ENCODE measurements around the gene CAMK4.
"Not testable (repeated sequence)": the region's sequence is repeated elsewhere in the genome, so short reads cannot be mapped to it uniquely, and the experiment has no call there.

The CAMK4 gene

DNA sequence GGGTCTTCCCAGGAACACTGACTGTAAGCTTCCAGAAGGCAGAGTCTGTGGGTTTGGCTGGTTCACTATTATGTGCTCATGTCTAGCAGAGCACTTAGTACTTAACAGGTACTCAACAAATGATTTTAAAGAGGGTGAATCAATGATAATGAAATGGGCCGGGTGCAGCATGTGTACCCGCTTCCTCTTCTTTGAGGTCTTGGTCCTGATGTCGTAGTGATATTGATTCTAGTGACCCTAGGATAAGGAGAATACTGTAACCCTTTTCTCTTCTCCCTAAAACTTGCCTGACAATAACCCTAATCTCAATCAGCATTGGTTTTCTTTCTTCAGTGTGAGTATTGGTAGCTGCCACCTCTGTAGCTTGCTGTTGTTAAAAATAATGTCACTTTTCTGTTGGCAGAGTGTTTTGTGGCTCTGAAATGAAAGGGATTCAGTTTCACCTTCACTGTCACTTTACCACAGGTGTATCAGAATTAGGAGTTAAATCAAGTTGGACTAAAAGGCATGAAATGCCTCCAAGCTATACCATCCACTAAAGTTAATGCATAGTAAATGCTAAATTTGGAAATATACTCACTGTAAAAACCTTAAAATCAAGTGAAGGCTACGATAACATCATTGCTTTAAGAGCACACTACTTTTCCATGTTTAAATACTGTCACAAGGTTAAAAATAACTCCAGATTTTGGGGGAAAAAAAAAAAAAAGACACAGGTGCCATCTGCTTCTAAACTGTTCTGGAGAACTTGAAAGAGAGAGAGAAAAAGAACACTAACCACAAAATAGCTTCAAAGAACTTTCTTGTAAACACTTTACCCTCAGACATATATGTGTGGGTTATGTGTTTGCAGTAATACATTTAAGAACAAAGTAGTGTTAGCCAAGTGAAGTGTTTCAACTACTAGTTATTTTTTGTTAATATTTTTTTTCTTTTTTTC lies 6.0 kb downstream of the CAMK4 start:
- DNase-seq, result no peak

DNA sequence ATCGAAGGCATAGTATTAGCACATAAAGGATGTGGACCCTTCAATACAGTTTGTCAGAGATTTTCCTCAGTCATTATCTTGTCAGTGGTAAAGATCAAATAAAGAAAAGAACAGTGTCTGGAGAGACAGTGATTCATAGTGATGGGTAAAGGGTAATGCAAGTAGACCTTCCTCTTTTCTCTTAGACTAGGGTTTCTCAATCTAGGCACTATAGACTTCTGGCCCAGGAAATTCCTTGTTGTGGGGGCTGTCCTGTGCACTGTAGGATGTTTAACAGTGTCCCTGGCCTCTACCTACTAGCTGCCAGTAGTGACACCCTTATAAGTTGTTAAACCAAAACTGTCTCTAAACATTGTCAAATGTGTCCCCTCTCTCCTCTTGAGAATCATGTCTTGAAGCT lies 6.9 kb downstream of the CAMK4 start:
- no peak for DNase-seq

DNA sequence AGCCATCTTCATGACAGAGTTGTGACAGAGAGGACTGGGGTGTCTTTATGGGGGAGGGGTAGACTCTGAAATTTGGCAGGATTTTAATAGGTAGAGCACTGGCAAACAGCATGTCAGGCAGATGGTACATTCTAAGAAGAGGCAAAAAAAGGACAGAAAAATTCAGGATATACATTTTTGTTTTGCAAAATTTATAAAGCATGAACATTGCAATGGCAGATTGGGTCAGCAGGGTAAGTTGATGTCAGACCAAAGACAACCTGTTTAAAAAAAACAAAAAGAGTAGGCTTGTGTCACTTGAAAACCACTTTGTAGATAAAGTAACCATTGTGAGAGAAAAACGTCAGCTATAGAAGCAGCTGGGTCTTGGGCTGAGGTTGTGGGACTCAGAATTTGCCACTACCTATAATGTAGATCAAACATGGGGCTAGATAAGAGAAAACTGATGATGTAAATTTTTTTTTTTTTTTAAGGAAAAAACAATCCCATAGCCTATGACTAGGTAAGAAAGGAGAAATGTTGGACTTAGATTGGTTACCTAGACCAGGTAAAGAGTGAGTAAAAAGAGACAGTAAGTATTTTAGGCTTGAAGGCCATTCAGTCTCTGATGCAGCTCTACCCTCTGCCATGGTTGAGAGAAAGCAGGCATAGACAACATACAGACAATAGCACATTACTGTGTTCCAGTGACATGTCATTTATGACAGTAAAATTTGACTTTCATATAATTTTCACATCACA lies 8.3 kb downstream of the CAMK4 start:
- no peak for DNase-seq

DNA sequence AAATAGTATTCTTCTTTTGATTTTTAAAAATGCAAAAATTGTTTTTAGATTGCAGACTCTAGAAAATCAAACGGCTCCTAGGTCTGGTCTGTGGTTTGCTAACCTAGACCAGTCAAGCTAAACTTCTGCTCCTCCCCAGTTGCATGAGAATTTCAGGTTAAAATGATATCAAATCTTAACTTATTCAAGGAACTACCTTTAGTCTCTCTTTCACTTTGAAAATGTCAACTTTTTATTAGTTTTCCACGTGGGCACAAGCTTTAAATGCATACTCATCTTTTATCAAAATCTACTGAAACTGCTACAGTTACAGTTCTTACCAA lies 8.8 kb downstream of the CAMK4 start:
- DNase-seq, result no peak

DNA sequence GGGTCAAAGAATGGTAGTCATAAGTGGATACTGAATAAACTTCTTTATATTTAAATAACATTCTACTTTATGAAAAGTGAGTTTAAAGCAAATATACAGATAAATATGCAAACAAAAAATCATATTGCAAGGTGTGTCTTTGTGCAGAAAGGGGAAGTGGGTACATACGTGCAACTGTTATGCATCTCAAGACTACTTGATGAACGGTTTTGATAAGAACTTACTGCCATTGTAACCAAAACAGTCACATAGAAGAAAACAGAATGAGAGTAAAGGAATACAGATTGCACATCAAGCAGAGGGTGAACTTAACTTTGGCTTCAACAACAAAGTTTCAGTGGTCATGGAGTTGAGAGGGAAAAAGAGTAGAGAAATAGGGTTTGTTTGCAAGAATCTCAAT lies 9.9 kb downstream of the CAMK4 start:
- DNase-seq, result no peak

DNA sequence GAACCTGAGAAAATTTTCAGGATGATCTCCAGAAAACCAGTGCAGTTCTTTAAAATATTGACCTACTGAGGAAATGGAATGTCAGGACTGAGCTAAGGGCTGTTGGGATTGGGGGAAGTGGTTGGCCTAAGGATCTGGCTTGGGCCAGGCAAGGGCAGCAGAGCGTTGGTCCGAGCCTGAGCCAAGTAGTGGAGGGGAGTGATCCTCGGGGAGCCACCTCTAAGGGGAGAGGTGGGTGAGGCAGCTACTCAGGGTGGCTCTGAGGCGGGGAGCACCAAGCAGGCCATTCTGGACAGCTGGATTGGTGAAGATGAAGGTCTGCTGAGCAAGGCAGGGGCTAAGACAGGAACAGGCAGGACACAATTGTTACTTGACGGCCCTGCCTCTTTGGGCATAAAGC lies 11.5 kb downstream of the CAMK4 start:
- DNase-seq, result no peak

DNA sequence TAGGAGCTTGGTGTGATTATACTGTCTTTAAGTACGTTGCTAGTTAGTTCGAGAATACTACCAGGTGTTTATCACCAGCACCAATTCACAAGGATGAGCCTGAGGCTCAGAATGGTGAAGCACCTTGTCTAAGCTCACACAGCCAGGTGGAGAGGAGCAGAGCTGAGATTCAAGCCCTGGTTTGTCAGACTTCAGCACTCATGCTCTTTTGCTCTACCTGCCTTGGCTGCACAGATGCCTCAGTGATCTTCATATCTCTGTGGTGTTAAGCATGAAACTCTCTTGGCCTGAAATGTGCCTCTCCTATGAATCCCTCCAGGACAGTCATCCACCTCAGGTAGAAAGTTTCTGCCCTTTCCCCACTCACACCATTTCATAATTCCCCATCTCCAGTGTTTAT lies 12.2 kb downstream of the CAMK4 start:
- no peak for DNase-seq

DNA sequence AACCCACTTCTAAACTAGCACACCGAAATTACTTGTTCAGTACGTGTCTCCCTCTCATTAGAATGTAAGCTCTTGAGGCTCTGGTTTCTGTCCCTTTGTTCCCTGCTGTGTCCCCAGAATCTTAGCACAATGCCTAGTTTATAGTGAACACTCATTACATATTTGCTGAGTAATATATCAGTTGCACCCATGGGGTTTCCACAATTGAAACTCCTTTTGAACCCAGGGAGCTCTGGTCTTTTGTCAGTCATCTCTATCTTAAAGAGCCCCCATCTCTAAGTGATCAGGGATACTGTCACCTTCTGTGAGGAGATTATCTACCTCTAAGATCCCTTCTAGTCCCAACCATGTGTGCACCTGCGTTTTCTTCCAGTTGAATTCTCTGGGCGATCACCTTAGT lies 12.8 kb downstream of the CAMK4 start:
- DNase-seq, result no peak

DNA sequence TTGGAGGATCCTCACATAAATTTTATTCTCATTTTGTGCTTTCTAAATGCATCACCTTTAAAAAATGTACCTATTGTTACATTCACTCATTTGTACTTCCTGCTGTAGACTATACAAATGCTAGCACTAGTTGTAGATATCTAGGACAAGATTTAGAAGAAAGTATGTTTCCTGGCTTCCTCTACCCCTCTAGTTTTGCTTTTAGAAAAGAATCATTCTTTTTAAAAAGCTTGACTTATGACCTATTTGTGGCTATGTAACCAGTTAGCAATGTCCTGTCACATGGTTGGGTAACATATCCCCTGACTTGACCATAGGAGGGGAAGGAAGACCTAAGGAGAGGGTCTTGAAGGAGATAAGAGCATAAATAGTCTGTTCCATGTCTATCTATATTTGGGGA lies 13.3 kb downstream of the CAMK4 start:
- peak; percentile 29 for DNase-seq

DNA sequence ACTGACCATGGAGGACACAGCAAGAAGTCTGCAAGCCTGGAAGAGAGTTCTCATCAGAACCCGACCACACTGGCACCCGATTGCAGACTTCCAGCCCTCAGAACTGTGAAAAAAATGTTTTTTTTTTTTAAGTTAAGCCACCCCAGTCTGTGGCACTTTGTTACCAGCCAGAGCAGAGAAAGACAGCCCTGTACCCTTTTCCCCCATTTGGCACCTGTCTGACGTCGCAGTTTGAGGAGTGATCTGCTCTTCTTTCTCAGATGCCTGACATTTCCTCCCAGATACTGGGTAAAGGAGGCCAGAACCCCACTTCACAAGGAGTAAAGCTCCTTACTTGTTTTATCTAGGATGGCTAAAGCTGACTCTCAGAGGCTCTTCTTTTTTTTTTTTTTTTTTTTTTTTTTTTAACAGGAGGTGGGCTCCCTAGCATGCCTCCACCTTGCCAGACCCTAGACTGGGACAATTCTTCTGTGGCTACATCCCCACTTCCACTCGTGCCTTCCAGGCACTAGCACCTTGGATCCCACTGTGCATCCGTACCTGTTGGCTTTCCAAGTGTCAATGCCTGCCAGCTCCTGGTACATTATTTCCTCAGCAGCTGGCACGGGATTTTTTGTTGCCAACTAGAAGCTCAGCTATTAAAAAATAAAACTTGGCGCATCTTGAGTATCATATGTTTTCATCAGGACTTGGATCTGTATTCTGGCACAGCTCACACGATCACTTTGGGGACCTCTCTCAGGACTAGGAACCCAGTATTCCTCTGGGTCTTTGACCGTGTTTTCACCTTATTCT lies 14.4 kb downstream of the CAMK4 start:
- no peak for DNase-seq

DNA sequence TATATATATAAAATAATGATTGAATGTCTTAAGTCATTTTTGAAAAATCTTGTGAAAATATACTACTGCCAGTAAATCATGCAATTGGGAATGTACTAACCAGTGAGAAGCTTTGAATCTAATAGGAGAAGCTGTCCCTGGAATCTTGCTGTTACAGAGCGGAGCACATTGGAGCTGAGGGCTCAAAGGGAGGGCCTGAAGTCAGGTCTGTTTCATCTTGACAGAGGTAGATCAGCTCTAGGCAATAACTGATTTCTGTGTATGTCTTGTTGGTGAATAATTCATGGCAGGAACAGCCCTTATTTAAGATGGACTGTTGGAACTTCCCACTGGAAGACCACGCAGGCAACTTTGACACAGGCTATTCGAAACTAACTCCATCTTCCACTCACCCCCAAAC lies 17.5 kb downstream of the CAMK4 start:
- no peak for DNase-seq

DNA sequence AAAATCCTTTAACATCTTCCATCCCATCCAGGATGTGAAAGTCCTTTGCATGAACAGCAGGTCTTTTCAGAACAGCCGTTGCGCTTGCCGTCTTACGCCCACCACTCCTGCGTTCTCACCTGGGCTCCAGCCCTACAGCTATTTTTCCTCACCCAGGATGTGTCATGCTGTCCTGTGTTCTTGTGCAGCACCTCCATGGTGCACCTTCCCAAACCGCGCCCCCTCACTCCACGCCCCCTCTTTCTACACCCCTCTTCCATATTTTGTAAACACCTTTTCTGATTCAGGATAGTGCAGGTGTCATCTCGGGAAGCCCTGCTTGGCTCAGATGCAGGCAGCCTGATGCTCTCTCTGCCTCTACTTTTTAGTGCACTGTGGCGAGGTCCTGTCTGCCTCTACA lies 18.4 kb downstream of the CAMK4 start:
- DNase-seq, result no peak

DNA sequence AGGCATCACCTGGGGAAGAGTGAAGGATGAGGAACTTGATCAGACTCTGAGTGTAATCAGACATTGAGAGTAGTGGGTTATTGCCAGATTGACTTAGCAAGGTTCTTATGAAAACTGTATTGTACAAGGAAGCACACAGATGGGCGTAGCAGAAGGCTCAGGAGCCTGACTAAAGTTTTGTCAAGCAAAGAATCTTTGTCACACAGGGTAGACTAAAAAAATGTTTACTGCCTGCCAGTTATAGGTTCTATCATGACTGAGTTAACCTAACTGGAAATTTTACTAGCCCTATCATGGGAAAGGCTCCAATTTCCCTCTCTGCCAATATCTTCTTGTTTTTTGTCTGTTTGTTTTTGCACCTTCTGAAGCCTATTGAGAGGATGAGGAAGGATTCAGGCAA lies 19.1 kb downstream of the CAMK4 start:
- no peak for DNase-seq

DNA sequence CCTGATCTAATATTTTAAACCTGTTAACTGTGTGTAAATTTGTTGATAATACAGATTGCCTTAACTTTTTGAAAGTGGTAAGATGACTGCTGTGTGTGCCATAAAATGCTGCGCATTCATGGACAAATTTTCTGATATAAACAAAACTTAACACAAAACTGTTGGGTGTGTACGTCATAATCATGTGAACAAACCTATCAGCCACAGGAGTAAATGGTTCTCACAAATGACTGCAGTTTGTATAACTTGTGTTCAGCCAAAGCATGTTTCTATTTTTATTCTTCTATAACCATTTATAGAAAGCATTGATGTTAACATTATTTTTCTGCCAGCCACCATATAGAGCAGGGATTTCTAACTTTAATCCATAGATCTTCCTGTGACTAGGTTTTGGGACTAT lies 21.5 kb downstream of the CAMK4 start:
- no peak for DNase-seq

DNA sequence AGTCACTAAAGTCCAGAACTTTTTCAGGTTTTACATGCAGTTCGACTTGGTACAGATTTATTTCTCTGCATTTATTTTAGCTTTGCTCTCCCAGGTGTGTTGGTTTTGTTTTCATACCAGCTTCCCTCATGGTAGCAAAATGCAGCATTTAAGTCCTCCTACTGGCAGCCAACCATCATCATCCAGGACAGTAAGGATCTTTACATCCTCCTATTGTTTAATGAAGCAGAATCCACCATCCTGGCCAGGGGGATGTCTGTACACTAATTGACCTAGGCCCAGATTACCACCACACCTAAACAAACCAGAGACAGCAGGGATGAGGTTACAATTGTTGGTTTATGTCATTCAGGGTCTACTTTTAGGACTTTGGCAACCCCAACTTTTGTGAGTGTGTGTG lies 22.3 kb downstream of the CAMK4 start:
- DNase-seq, result no peak

DNA sequence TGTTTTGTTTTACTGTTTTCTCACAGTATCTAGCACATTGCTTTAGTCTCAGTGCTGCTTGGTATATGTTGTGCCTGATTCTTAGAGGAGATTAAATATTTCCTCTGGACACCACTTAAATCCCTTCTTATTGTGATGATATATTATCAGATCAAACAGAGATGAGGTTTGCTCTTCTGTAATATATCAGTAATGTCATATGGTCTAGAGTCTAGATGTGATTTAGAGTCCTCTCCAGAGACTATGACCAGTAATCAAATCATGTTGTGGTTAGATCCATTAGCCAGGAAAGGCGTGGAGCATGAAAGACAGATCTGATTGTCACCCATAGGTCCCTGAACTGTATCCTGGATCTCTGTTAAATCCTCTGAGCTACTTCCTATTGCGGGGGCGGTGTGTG lies 24.4 kb downstream of the CAMK4 start:
- DNase-seq, result no peak

DNA sequence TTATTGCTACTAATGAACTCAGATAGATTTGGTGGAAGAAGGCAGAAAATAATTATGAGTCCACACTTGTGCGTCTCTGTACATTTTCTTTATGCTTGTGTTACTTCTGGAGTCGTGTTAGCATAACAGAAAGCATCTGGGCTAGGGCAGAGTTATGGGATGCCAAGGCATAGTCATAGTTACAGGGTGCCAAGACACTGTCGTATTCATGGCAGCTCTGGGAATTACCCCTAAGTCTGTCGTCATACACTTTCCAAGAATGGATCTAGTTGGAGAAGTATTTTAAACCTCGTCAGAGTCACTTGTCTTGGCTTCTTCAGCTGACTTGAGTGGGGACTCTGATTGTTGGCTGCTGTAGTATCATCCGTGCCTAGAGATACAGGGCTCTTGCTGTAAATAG lies 27.7 kb downstream of the CAMK4 start:
- no peak for DNase-seq

DNA sequence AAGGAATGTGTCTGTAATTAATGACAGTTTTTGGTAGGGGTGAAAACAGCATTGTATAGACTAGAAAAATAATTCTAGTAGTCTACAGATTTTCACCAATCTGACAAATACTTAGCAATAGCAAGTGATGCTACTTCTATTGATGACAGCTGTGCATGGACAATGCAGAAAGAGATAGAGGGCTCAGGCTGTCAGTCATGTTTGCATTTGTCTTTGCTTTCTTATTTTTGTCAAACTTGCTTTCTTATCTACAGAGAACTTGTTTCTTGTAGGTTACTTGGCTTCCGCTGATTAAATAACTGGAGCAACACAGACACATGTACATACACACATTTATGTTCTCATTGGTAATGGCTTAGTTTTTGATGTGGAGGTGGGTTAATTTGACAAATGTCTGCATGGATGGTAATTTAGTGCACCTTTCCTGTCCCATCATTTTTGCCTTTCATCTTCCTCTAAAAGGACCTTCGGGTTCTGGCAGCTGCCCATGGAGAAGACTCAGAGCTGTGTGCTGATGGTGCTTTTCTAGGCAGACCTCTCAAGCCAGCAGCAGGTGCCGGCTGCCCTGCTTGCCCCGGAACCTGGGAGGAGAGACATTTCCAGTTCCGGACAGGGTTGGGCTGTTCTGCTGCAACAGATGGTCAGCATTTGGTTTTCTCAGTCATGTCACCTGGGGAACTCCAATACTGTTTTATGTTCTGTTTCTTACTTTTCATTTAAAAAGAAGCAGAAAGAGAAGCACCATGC lies 28.8 kb downstream of the CAMK4 start:
- DNase-seq, result no peak

DNA sequence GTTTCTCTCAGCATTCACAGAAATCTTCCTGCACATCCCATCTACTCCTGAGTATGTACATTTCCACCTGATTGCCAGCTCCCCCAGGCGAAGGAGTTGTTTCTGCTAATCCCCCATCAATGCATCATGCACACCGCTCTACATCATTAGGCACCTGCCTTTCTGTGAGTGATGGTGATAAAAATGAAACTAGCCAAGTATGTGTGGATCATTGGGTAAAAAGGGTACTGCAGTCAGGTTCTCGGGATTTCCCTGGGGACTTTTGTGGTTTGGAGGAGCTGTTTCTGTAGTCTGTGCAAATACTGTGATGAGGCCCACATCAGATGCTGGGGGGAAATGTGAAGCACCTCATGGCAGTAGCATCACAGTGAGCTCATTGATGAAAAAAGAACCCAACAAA lies 30.4 kb downstream of the CAMK4 start:
- no peak for DNase-seq

DNA sequence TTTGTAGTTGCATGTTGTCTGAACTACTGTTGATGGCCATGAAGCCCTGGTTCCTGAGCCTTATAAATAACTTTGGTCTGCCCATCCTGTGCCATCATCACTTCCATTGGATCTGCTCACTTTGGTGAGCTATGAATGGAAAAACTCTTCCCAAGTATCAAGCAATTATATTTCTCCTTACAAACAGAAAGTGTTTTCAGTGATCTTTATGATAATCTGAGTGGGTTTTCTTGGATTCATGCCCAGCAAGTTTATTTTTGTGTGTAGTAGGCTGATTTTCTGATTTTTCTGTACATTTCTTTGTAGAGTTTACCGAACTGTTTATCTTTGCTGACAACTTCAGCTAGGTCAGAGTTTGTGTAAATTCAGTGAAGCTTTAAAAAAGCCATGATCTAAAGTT lies 31.0 kb downstream of the CAMK4 start:
- DNase-seq, result no peak

DNA sequence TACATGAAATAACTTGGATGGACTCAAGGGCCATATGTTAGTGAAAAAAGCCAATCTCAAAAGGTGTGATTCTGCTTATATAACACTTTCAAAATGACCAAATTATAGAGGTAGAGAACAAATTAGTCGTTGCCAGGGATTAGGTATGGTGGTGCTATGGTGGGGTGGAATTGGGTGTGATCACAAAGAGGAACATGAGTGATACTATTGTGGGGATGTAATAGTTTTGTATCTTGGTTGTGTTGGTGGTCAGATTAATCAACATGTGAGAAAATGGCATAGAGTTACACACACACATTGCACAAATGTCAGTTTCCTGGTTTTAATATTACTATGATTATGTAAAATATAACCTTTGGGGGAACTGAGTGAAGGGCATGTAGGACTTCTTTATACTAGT lies 31.9 kb downstream of the CAMK4 start:
- DNase-seq, result no peak

DNA sequence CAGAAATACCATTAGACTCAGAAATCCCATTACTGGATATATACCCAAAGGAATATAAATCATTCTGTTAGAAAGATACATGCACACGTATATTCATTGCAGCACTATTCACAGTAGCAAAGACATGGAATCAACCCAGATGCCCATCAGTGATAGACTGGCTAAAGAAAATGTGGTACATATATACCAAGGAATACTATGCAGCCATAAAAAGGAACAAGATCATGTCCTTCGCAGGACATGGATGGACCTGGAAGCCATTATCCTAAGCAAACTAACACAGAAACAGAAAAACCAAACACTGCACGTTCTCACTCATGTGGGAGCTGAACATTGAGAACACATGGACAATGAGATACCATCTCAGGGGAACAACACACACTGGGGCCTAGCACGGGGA lies 33.4 kb downstream of the CAMK4 start:
- DNase-seq, result not testable (repeated sequence)

DNA sequence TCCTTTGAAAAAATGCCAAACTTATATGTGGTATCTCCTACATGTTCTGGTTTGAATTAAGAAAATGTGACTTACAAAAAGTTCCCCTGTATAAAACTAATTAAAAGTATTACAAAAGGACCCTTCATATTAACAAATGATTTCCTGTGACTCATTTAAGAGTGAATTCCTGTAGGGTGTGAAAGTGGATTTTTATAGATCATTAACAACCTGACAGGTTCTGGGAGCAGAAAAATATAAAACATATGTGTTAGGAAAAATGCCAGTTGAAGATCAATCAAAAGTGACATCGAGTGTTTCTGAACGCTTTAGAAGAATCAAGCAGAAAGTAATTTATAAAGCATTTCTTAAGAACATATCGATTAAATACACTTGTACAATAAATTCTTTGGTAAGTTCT lies 35.5 kb downstream of the CAMK4 start:
- DNase-seq, result peak; percentile 16

Data from kidney glomerular epithelial cell (primary cell).